ENCODE data around the gene WIZ.

Gene WIZ

GRCh38 chr19:15433519-15434069 lies 16.2 kb downstream of the WIZ start:
- FAIRE-seq (no peak), DNase-seq (ENCODE audit: insufficient read length, low spot score) (peak; percentile 83)
- TF ChIP-seq POLR2A (IDR thresholded peaks at IDR 0.05; ENCODE audit: low read depth, low read length): no peak

- peak; percentile 58; the same call in 1 of the 2 replicates for TF ChIP-seq POLR2A (IDR thresholded peaks at IDR 0.05; ENCODE audit: low read depth, low read length)
- DNase-seq (ENCODE audit: insufficient read length, low spot score) (peak; percentile 97), FAIRE-seq (no peak)
Measured at GRCh38 chr19:15432629-15433518, 16.9 kb downstream of the WIZ start.

- FAIRE-seq (no peak), DNase-seq (ENCODE audit: insufficient read length, low spot score) (no peak)
- TF ChIP-seq POLR2A (IDR thresholded peaks at IDR 0.05; ENCODE audit: low read depth, low read length): no peak
Measured at GRCh38 chr19:15432018-15432494, 17.7 kb downstream of the WIZ start.

GRCh38 chr19:15431396-15432017 lies 18.2 kb downstream of the WIZ start:
- FAIRE-seq (no peak), DNase-seq (ENCODE audit: insufficient read length, low spot score) (no peak)
- no peak for TF ChIP-seq POLR2A (IDR thresholded peaks at IDR 0.05; ENCODE audit: low read depth, low read length)

- DNase-seq (ENCODE audit: insufficient read length, low spot score) (no peak), FAIRE-seq (no peak)
- no peak for TF ChIP-seq POLR2A (IDR thresholded peaks at IDR 0.05; ENCODE audit: low read depth, low read length)
Measured at GRCh38 chr19:15430526-15431120, 19.1 kb downstream of the WIZ start.

GRCh38 chr19:15429825-15430467 lies 19.8 kb downstream of the WIZ start:
- FAIRE-seq (no peak), DNase-seq (ENCODE audit: insufficient read length, low spot score) (no peak)
- TF ChIP-seq POLR2A (IDR thresholded peaks at IDR 0.05; ENCODE audit: low read depth, low read length): no peak

GRCh38 chr19:15428956-15429824 lies 20.6 kb downstream of the WIZ start:
- DNase-seq (ENCODE audit: insufficient read length, low spot score) (no peak), FAIRE-seq (no peak)
- TF ChIP-seq POLR2A (IDR thresholded peaks at IDR 0.05; ENCODE audit: low read depth, low read length): no peak

- FAIRE-seq: no peak
- DNase-seq (ENCODE audit: insufficient read length, low spot score): no peak
- no peak for TF ChIP-seq POLR2A (IDR thresholded peaks at IDR 0.05; ENCODE audit: low read depth, low read length)
Measured at GRCh38 chr19:15427991-15428471, 21.7 kb downstream of the WIZ start.

GRCh38 chr19:15427350-15427700 lies 22.4 kb downstream of the WIZ start:
- TF ChIP-seq POLR2A (IDR thresholded peaks at IDR 0.05; ENCODE audit: low read depth, low read length): no peak
- FAIRE-seq: no peak

GRCh38 chr19:15426485-15427349 lies 23.0 kb downstream of the WIZ start:
- no peak for FAIRE-seq
- no peak for TF ChIP-seq POLR2A (IDR thresholded peaks at IDR 0.05; ENCODE audit: low read depth, low read length)

More at GRCh38 chr19:15427350-15427700, 22.4 kb downstream of the WIZ start:
- no peak for DNase-seq (ENCODE audit: insufficient read length, low spot score)

GRCh38 chr19:15425321-15425950 lies 24.3 kb downstream of the WIZ start:
- TF ChIP-seq POLR2A (IDR thresholded peaks at IDR 0.05; ENCODE audit: low read depth, low read length): no peak
- FAIRE-seq: no peak
- no peak for DNase-seq (ENCODE audit: insufficient read length, low spot score)

More at GRCh38 chr19:15426485-15427349, 23.0 kb downstream of the WIZ start:
- no peak for DNase-seq (ENCODE audit: insufficient read length, low spot score)
